GM12891 (cell line): Measurements from ENCODE around the gene KCNIP4.

Experiments
- PAX5 ChIP-seq: IDR thresholded peaks from 2 replicates; pipeline ENCODE4 v1.6.1; 2011; ENCODE audit warnings: low read length, moderate library complexity, mild to moderate bottlenecking; ENCODE audit not compliant: insufficient read depth, severe bottlenecking
- POLR2A ChIP-seq: IDR thresholded peaks from 2 replicates; pipeline ENCODE4 v1.6.1; 2011; ENCODE audit warnings: low read depth, low read length, control low read depth
- POLR2AphosphoS5 ChIP-seq: IDR thresholded peaks from 2 replicates; pipeline ENCODE4 v1.6.1; 2011; ENCODE audit warnings: low read depth, low read length, control low read depth
- POU2F2 ChIP-seq: IDR thresholded peaks from 2 replicates; pipeline ENCODE4 v1.6.1; 2011; ENCODE audit warnings: low read depth, mild to moderate bottlenecking, control low read depth, low read length, moderate library complexity
- SPI1 ChIP-seq: IDR thresholded peaks from 2 replicates; pipeline ENCODE4 v1.6.1; 2011; ENCODE audit warnings: low read depth, low read length, control low read depth
- TAF1 ChIP-seq: IDR thresholded peaks from 2 replicates; pipeline ENCODE4 v1.6.1; 2011; ENCODE audit warnings: low read depth, low read length, control low read depth

- TF ChIP-seq POLR2A (no peak), POLR2AphosphoS5 (no peak), TAF1 (no peak), POU2F2 (no peak), PAX5 (no peak), SPI1 (no peak)
These were observed 262.7 kb downstream of the KCNIP4 start for GRCh38 chr4:21685911-21686310.
